ENCODE measurements around the gene GABBR2. TPM values are rescaled to one million over a fixed set of nuclear protein-coding genes. Genes with fewer than 3 reads are reported as not detected.

Gene GABBR2
- total and polyA plus RNA-seq, 9 of the 15 experiments (the other 6 are each of a cell fraction or from before 2014, with no cell fraction given), result 0.15 to 1.9 (median 0.32) TPM

GRCh38 chr9:98530275-98530674 is 178.5 kb downstream of the GABBR2 start (continued):
- no peak for TF ChIP-seq SRF (CRISPR knock-in tag; IDR thresholded peaks at IDR 0.05)
- no peak for TF ChIP-seq NONO (IDR thresholded peaks at IDR 0.05; ENCODE audit: low read depth in 2 of 2, low read length in 1 of 2)
- TF ChIP-seq PATZ1 (CRISPR knock-in tag; IDR thresholded peaks at IDR 0.05; ENCODE audit: borderline replicate concordance), result no peak
- no peak for TF ChIP-seq PPARD (CRISPR knock-in tag; IDR thresholded peaks at IDR 0.05)
- TF ChIP-seq MXI1 (IDR thresholded peaks at IDR 0.05; ENCODE audit: low read depth, low read length), result no peak
- TF ChIP-seq, protein P1, sequence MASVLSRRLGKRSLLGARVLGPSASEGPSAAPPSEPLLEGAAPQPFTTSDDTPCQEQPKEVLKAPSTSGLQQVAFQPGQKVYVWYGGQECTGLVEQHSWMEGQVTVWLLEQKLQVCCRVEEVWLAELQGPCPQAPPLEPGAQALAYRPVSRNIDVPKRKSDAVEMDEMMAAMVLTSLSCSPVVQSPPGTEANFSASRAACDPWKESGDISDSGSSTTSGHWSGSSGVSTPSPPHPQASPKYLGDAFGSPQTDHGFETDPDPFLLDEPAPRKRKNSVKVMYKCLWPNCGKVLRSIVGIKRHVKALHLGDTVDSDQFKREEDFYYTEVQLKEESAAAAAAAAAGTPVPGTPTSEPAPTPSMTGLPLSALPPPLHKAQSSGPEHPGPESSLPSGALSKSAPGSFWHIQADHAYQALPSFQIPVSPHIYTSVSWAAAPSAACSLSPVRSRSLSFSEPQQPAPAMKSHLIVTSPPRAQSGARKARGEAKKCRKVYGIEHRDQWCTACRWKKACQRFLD (CRISPR knock-in tag; IDR thresholded peaks at IDR 0.05), result no peak

GRCh38 chr9:98529841-98530240 is 178.9 kb downstream of the GABBR2 start:
- DNase-seq (ENCODE audit: extremely low read depth in 1 of 4, low spot score in 3 of 4), result no peak
- POLR2A ChIA-PET, result interaction anchor here (0.6 to 1.1 kb wide), 3 partner anchors 8 to 277 kb away, joined by 3 read pairs; no protein-coding TSS in a partner anchor
- in situ Hi-C loops (cut with MboI), result loop anchor here (25.0 kb wide), 1 partner anchor 218 kb away; no protein-coding TSS in a partner anchor
- no peaks in the 10 kb centered on the region for H3K27me3 ChIP-seq (ENCODE audit: control insufficient read depth in 2 of 2, insufficient read depth in 2 of 2, low read length in 2 of 2)
- no peaks in the 10 kb centered on the region for H3K9me3 ChIP-seq (replicated peaks; ENCODE audit: control insufficient read depth, insufficient read depth, low read depth, low read length)
- no peaks in the 10 kb centered on the region for H3K9me1 ChIP-seq (ENCODE audit: control insufficient read depth, insufficient read depth, low read length)
- no peak for ATAC-seq
- no peak overlapping the region for H3K4me2 ChIP-seq (ENCODE audit: insufficient read depth, low read length)
- intact Hi-C loops (cut with micrococcal nuclease), result no loop called here
- H3K4me3 ChIP-seq, result no peak overlapping the region
- FAIRE-seq, result no peak
- 33% methylated on average over 7 of the region's 7 CpGs for WGBS (ENCODE audit: insufficient coverage, low coverage, missing lambda C conversion rate)
- no peak overlapping the region; the same call in 1 of the 2 replicates for H2AFZ ChIP-seq (ENCODE audit: low read depth, low read length)
- BruUV-seq (replicated peaks), result no TSS peak
- no peak overlapping the region; a peak in 1 of 4 replicates for H3K9ac ChIP-seq (ENCODE audit: insufficient read depth in 1 of 2, low read depth in 2 of 2, low read length in 2 of 2)
- H4K20me1 ChIP-seq (replicated peaks; ENCODE audit: control insufficient read depth, insufficient read depth, low read length), result 0 out of 2 replicates have a peak, but pooled peaks cover 2% of the 10 kb centered on the region
- no peaks in the 10 kb centered on the region for H3K36me3 ChIP-seq (ENCODE audit: control insufficient read depth, insufficient read depth, low read length)
- H3K4me1 ChIP-seq (replicated peaks in 1 of 2; ENCODE audit: control insufficient read depth in 2 of 2, insufficient read depth in 2 of 2, low read length in 2 of 2), result no peaks in the 10 kb centered on the region; a peak in 1 of 5 replicates
- no peak overlapping the region for H3K27ac ChIP-seq (ENCODE audit: extremely low read depth, low read depth, low read length)
- no peaks in the 10 kb centered on the region for H3K79me2 ChIP-seq (ENCODE audit: control insufficient read depth, insufficient read depth, low read length)
- CTCF ChIA-PET (ENCODE audit: low intra/inter-chr PET ratio), result no interaction called here
- TF ChIP-seq PPARD (CRISPR knock-in tag; IDR thresholded peaks at IDR 0.05) (no peak), ZNF398 (CRISPR knock-in tag; IDR thresholded peaks at IDR 0.05) (no peak), THAP12 (CRISPR knock-in tag; IDR thresholded peaks at IDR 0.05) (no peak), PCBP2 (IDR thresholded peaks at IDR 0.05; ENCODE audit: low read depth, low read length, poor library complexity, severe bottlenecking) (no peak), PHF20 (IDR thresholded peaks at IDR 0.05; ENCODE audit: partially characterized antibody) (no peak), E2F3 (CRISPR knock-in tag; IDR thresholded peaks at IDR 0.05) (no peak), GTF2E2 (tag; IDR thresholded peaks at IDR 0.05) (no peak)

Measured in K562 (cell line).